Stimulated activated CD8-positive, alpha-beta memory T cell treated with anti-CD3 and anti-CD28 coated beads, Interleukin-15, amount 100 ng/mL, for 1 hour (primary cell): Measurements from ENCODE around the gene DCP2.

Experiments used
- DNase-seq: peaks from one replicate; pipeline ENCODE4 v3.0.0-alpha.2; 2020; ENCODE audit warnings: low read depth

The DCP2 gene

GRCh38 chr5:112967520-112968083, 9.0 kb upstream of the DCP2 start:
- DNase-seq, result no peak

- no peak for DNase-seq
Observed at GRCh38 chr5:112968411-112969106, 8.0 kb upstream of the DCP2 start.

DNA sequence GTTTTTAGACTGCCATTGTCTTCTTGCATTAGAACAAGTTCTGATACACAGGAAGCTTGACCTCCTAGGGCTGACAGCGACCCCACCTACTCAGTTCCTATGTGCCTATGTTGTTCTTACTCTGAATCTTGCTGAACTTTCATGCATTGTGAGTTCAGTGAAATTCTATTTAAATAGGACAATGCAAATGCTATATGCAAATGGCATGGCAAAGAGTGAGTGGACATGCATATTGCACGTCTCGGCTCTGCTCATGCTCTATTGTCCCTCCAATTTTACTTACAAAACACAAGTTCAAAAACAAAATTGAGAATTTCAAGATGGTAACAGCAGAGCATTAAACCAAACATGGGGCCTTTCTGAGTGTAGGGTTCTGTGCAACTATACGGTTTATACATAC, 5.3 kb upstream of the DCP2 start:
- DNase-seq, result no peak

GRCh38 chr5:112973036-112973435, 3.6 kb upstream of the DCP2 start:
- no peak for DNase-seq

GRCh38 chr5:112973904-112974303, 2.7 kb upstream of the DCP2 start:
- DNase-seq, result no peak

- no peak for DNase-seq
Observed at GRCh38 chr5:112974901-112975300, 1.7 kb upstream of the DCP2 start.

DNA sequence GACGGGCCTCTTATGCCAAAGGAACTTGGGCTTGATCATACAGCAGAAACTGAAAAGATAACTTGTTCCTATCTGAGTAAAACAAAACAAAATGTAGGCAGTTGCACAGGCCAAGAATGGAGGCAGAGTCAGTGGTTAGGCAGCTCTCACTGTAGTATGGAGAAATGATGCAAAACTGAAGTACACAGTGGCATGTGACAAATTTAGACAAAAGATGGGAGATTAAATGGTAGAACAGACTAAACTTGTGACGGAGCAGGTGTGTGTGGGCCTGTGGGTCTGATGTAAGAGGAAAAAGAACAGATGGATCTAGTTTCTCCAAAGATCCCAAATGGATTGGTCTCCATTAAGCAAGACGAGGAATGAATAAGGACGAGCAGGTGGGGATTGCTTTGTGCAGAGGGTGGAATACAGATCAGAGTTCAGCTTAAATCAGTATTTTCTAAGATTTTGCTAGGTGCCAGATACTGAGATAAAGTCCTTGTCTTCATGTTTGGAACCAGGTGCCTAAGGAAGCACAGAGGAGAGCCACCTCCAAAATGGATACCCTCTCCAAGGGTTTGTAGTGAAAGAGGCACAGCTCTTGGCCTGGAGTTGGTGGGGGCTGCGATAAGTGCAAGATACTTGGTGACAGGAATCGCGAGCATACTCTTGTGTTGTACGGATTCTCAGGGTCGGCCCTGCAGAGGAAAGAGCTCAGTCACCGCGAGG, 722 bp upstream of the DCP2 start:
- DNase-seq, result no peak

DNA sequence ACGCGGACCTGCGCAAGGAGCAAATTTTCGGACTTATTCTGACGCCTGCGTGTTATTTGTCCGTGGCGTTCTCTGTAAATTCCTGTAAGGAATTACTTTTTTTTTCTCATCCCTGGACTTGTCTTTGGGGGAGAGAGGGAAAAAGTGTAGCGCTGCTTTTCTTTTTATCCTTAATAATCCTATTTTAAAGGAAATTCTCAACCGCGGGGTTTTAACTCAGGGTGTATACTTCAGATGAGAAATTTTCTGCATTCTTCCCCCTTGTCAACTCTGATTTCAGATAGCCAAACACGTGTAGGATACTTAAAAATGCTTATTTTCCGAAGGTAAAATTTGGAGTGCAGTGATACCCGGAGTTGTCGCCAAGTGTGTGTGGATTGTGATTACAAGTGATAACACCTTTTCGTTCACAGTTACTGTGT, 853 bp downstream of the DCP2 start:
- no peak for DNase-seq

GRCh38 chr5:112978836-112979235, 2.2 kb downstream of the DCP2 start:
- DNase-seq, result no peak

DNA sequence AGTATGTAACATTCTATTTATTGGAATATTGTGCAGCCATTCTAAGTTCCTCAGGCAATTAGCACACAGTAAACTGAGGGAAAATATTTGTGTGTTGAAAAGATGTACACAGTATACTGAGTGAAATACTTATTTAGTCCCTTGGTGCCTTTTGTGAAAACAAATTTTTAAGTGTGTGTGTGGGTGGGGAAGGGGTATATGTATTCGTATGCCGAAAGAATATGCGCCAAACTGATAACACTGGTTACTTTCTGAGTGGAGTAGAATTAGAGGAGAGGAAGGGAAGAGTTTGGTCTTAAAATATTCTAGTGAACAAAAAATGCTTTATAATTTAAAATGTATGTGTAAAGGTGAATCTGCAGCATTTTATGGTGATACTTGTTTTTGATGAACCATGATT, 3.1 kb downstream of the DCP2 start:
- DNase-seq, result no peak

DNA sequence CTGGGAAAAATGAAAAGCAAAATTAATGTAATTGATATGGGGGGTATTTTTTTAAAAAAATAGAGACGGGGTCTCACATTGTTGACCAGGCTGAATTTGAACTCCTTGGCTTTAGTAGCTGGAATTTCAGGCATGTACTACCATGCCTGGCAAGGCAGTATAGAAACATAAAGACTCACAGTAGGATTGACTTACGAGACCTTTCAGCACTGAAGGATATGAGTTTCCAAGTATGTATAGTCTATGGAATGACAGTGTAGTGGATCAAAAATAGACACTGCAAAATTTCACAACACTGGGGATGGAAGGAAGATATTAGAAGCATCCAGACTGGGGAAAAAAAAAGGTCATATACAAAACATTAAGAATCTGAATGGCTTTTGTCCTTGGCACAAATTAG, 6.8 kb downstream of the DCP2 start:
- DNase-seq, result no peak

DNA sequence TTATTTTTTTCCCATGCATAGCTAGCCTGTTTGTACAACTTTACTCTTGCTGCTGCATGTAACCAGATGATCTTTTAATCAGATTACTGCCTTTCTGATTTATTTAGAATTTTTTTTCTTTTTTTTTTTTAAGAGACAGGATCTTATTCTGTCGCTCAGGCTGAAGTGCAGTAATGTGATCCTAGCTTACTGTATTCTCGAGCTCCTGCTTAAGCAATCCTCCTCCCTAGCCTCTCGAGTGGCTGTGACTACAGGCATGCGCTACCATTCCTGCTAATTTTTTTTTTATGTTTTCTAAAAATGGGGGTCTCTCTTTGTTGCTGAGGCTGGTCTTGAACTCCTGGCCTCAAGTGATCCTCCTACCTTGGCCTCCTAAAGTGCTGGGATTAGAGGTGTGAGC, 9.6 kb downstream of the DCP2 start:
- no peak for DNase-seq

- peak; percentile 77 for DNase-seq
Observed at GRCh38 chr5:112995764-112996618, 19.4 kb downstream of the DCP2 start.

GRCh38 chr5:112996830-112997374, 20.3 kb downstream of the DCP2 start:
- no peak for DNase-seq

GRCh38 chr5:112998296-112998695, 21.7 kb downstream of the DCP2 start:
- no peak for DNase-seq

DNA sequence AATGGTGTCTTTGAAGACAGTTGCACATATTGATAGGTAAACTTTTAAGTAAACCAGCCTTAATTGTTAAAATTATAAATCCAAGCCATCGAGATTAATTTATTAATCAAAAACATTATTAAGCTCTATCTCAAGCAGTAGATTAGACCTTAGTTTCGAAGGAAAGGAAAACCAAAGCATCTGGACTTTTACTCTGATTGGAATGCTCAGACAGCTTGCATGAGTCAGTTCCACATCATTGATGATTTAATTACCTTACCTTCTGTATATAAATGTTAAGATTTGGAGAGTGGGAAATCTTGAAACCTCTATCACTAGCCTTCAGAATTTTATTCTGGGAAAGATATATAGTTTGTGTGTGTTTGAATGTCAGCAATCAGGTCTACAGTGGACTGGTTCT, 23.9 kb downstream of the DCP2 start:
- no peak for DNase-seq

DNA sequence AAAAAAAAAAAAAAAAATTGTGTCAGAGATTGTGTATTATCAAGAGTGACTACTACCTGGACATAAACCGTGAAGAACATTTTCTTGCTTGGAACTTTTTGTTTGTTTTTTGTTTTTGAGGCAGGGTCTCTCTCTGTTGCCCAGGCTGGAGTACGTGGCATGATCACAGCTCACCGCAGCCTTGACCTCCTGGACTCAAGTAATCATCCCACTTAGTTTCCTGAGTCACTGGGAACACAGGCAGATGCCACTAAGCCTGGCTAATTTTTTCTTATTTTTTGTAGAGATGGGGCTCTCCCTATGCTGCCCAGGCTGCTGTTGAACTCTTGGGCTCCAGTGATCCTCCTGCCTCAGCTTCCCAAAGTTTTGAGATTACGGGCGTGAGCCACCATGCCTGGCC, 25.8 kb downstream of the DCP2 start:
- no peak for DNase-seq

DNA sequence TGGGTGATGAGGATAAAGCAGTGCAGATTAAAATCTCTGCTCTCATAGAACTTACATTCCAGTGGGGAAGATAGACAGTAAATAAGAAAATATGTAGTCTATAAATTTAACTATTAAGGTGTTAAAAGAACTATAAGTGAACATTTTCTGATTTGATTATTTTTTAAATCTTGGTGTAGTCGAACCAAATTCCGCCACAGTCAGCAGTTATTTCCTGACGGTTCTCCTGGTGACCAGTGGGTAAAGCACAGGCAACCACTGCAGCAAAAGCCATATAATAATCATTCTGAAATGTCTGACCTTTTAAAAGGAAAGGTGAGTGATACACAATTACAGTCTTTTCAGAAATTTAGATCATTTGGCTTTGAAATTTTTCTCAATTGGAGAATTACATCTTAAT, 27.2 kb downstream of the DCP2 start:
- DNase-seq, result no peak

DNA sequence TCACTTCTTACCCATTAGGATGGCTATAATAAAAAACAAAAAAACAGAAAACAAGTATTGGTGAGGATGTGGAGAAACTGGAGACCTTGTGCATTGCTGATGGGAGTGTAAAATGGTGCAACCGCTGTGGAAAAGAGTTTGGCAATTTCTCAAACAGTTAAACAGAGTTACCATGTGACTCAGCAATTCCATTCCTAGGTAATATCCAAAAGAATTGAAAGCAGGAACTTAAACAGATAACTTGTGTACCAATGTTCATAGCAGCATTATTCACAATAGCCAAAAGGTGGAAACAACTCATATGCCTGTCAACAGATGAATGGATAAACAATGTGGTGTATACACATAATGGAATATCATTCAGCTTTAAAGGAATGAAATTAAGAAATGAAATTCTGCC, 28.9 kb downstream of the DCP2 start:
- DNase-seq, result no peak

- DNase-seq, result no peak
Observed at GRCh38 chr5:113017881-113018635, 41.5 kb downstream of the DCP2 start.

DNA sequence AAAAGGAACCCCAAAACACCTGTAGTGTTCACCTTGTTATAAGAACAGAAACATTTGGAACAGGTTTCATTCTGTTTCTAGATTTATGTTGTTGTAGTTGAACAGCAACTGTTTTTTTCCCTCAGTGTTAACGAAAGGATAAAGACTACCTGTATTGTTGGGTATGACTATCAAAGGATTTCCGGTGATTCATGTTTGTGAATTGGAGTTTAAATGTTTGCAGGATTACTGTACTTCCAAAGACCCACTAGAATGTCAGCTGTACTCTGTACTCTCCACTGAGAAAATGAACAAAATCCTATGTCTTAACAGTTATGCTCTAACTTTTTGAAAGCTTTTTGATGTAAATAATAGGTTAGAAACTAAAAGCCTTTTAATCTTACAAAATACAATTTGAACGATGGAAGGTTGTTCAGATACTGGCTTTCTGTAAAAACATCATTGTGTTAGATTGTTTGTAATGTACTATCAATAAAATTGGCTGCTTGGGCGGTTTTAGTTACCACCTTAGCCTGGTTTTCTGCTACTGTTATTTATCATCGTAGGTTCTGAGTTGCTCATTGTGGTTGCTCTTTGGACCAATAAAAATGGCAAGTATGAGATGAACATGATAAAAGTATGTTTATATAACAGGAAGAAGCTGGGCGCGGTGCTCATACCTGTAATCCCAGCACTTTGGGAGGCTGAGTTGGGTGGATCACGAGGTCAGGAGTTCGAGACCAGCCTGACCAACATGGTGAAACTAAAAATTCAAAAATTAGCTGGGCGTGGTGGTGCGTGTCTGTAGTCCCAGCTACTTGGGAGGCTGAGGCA, 44.1 kb downstream of the DCP2 start:
- DNase-seq, result no peak
